GM18873 (cell line): Measurements from ENCODE around the gene ERGIC1.
A peak's percentile ranks its signal among the peaks of the same experiment; 100 is the strongest.
"Not testable (repeated sequence)": the region's sequence is repeated elsewhere in the genome, so short reads cannot be mapped to it uniquely, and the experiment has no call there.

Experiments used
- ATAC-seq: cut with Tn5 transposase; IDR thresholded peaks from one replicate; pipeline ENCODE4 v1.9.1; 2021; ENCODE audit warnings: mild to moderate bottlenecking, moderate library complexity, moderate number of reproducible peaks; ENCODE audit not compliant: unreplicated experiment, low FRiP score

Gene ERGIC1, protein sequence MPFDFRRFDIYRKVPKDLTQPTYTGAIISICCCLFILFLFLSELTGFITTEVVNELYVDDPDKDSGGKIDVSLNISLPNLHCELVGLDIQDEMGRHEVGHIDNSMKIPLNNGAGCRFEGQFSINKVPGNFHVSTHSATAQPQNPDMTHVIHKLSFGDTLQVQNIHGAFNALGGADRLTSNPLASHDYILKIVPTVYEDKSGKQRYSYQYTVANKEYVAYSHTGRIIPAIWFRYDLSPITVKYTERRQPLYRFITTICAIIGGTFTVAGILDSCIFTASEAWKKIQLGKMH

GRCh38 chr5:172833686-172834414 lies at the start of gene ERGIC1:
Gene ERGIC1 (plus strand): TSS chr5:172834251. CDS start chr5:172834414, 163 bp downstream.
- peak; percentile 40 for ATAC-seq

DNA sequence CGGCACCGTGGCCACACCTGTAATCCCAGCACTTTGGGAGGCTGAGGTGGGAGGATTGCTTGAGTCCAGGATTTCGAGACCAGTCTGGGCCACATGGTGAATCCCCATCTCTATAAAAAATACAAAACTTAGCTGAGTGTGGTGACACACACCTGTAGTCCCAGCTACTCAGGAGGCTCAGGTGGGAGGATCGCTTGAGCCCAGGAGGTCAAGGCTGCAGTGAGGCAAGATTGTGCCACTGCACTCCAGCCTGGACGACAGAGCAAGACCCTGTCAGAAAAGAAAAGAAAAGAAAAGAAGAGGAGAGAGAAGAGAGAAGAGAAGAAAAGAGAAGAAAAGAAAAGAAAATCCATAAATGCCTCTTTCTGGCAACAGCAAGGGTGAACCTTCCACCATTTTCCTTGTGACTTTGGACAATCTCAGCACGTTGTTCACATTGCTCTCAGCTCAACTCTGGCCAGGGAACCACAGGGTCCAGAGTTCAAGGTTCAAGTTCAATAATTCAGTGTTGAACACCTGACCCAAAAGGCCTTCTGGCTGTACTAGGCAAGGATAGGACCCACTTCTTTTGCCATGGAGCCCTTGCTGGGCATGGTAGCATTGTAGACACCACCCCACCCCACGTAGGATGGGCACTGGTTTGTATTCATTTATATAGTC lies 48.5 kb upstream of the ERGIC1 start:
- ATAC-seq, result no peak

DNA sequence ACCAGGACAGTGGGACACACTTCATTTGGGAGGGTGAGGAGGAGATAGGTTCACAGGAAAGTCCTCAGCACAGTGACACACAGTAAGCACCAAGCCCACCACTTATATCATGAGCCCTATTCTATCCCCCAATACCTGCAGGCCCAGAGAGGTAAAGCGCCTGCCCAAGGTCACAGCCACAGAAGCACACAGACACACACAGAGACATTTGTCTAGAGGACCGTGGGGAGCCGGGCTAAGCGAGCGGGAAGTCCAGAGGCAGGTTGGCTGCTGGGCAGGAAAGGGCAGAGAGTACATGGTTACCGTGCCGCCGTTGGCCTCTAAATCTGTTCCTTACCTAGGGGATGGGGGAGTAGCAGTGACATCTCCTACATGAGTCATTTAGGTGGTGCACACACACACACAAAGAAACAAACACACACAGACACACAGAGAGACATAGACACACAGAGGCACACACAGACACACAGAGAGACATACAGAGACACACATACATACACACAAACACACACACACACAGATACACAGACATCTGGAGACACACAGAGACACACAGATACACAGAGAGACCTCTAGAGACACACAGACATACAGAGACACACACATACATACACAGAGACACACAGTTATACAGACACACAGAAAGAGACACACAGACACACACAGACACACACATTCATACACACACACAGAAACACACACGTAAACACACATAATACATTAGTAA lies 47.2 kb upstream of the ERGIC1 start:
- no peak for ATAC-seq

GRCh38 chr5:172787538-172787937 lies 46.5 kb upstream of the ERGIC1 start:
- not testable (repeated sequence) for ATAC-seq

GRCh38 chr5:172788771-172789686 lies 45.0 kb upstream of the ERGIC1 start:
- ATAC-seq, result no peak

GRCh38 chr5:172789687-172790495 lies 44.2 kb upstream of the ERGIC1 start:
- ATAC-seq, result no peak

DNA sequence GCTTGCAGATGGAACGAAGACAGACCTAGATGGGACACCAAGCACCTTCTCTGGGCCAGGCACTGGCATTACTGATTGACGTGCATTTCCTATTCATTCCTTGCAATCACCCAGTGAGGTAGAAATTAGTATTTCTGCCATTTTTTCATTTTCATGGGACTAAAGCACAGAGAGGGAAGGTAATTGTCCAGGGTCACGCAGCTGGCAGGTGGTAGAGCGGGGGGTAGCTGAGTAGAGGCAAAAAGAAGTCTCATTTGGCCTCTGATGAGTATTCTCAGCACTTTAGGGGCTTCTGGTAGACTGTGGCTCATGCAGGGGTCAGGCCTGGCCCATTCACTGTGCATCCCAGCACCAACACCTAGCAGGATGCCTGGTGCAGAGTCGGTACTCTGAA lies 43.6 kb upstream of the ERGIC1 start:
- ATAC-seq, result no peak

GRCh38 chr5:172791286-172791685 lies 42.8 kb upstream of the ERGIC1 start:
- ATAC-seq, result no peak

DNA sequence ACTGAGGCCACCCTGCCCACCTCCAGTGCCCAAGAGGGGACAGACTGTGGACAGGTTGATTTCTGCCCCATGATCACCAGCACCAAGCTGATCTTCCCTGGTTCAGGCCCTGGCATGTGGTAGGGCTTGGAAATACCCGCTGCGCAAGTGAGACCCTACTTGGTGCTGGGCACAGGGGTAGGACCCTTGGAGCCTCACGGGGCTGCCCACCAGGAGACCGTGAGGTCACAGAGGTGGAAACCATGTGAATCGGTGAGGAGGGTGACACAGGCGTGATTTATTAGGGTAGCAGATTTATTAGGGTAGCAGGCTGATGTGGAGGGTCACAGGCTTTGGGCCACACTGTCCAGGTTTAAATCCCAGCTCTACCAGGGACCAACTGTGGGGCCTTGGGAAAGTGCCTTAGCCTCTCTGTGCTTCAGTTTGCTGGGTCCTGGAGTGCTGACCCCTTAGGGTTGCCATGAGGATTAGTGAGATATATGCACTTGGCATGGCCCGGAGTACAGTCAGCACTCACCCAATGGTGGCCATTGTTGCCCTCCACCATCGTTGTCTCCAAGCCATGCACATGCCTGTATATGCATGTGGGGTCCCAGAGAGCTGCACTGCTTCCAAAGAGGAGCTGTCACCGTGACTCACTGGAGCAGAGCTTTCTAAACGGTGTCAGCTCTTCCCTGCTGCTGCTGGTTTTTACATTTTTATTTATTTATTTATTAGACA lies 42.2 kb upstream of the ERGIC1 start:
- ATAC-seq, result no peak

- no peak for ATAC-seq
Measured at GRCh38 chr5:172792701-172793570, 41.1 kb upstream of the ERGIC1 start.

DNA sequence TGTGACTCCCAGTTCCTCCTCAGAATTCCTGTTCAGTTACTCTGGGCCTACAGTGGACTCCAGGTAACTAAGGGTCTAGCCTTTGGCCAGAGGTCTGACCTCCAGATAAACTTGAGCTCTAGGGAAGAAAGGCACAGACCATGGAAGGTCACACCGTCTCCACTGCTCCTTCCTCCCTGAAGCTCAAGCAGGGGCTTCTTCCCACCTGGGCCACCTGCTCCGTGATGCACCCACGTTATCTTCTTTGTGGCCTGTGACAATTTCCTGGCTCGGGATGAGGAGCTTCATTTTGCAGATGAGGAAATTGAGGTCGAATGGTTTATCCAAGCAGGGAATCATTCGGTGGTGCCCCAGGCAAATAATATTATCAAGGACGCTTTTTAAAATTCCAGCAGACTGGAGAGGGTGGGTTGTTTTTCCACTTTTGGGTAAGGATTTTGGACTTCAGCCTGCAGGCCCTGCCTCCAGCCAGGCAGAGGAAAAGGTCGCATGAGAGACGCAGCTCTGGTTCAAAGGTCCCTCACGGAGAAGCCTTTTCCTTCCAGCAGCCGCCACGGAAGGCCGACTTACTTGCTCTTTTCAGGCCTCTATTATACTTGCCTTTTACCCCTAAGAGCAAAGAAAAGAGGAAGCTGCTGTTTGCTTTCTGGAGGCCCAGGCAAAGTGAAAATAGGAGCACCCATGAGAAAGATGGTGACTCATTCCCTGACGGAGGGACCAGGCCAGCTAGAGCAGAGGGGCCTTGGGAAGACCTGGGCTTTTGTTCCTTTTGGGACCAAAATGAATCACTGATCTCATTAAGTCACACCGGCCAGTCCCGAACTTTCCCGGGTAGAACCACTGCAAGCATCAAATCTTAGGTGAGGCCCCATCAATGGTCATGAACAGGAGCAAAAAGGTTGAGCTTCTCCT lies 40.2 kb upstream of the ERGIC1 start:
- ATAC-seq, result no peak

DNA sequence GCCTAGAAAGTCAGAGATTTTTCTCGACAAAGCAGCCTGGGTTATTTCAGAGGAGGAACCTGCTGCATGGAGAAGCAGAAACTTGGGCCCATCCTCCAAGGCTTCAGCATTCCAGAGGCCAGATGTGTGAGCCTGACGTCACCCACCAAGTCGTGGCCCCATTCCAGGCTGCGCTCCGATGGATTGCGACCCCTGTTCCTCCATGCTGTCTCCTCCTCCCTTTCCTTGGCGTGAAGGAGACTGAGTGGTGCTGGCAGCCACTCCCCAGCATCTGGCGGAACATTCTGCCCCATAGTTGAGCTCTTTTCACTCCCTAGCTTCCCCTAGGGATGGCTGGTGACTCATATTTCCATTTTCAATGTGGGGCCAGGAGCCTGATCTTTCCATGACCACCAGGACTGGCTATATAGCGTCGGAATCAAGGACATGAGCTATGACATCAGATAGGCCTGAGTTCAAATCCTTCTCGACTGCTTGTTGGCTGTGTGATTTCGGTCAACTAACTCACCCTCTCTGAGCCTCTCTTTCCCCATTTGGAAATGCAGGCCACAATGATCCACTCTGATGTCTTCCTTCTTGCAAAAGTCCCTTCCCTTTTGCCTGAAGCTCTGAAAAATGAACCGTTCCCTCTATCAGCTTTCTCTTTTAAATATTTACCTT lies 38.6 kb upstream of the ERGIC1 start:
- no peak for ATAC-seq

DNA sequence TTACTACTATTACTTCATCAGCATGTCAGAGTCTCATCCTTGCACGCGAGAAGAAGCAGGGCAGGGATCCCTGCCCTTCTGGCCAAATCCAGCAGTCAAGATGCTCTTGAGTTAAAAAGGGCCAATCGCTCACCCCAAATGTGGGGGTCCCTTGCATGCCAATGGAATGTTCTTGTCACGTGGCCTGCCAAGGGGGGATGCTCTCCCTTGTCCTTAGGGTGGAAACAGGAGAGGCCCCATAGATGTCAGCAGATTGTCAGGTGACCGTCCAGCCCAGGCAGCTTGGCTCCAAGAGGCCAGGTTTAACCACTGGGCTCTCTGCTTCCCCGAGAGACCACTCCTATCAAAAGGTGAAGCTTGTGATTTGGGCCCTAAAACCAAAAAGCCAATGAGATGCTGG lies 37.7 kb upstream of the ERGIC1 start:
- no peak for ATAC-seq

DNA sequence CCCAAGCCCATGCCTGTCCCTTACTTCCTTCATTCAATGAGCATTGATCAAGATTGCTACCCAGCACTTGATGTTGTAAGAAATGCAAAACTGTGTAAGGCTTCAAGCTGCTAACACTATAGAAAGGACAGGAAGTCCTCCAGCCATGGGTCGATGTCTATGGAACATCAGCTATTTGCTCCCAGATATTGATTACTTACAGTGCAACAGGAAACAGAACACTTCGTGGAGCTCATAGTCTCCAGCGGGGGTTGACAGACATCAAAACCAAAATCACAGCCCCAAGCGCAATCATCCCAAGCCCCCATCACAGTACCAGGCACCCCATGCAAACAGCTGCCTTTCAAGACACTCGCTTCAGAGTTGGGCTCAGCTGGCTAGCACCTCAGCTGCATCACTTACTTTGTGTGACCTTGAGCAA lies 36.3 kb upstream of the ERGIC1 start:
- no peak for ATAC-seq

DNA sequence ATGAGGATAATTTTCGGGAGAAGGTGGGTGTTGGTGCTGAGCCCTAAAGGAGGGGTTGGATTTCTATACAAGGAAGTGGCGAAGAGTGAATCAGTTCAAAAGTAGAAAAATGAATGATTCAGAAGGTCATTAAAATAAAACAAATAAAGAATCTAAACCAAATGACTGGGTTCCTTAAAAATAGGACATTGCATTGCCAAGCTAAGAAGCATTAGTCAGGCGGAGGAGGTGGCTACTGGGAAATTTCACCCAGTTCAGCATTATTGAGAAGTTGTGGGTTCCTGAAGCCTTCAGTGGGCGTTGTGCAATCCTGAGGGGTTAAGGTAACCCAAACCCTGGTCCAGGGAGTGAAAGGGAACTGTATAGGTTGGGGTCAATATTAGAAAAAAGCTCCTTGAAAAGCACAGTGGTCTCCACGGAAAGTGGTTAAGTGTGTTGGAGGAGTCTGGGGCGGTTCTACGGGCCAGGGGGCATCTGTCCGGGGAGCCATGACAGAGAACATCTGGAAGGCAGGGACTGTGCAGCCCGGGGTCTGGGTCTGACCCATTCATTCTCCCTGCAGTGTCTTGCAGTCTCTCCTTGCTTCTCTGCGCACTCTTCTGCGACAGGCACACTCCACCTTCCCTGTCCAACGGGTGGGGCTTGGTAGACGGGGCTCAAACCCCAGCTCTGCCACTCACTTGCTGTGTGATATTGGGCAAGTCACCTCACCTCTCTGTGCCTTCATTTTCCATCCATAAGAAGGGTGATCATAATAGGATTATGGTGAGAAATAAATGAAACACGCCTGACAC lies 35.4 kb upstream of the ERGIC1 start:
- ATAC-seq, result no peak
